Brain pericyte (primary cell): ENCODE measurements around the gene NAALADL2.

Source experiments
- DNase-seq: peaks from one replicate; pipeline ENCODE4 v3.0.0-alpha.2; 2012; ENCODE audit warnings: low read depth, low spot score

The NAALADL2 gene

GRCh38 chr3:175200391-175201095 is 341.4 kb downstream of the NAALADL2 start:
- no peak for DNase-seq

- DNase-seq: no peak
Observed at GRCh38 chr3:175207361-175207760, 348.2 kb downstream of the NAALADL2 start.

- no peak for DNase-seq
Observed at GRCh38 chr3:175208326-175208725, 349.2 kb downstream of the NAALADL2 start.

- DNase-seq: no peak
Observed at GRCh38 chr3:175211466-175211865, 352.3 kb downstream of the NAALADL2 start.

GRCh38 chr3:175212896-175213295 is 353.8 kb downstream of the NAALADL2 start:
- DNase-seq: no peak

GRCh38 chr3:175214216-175214615 is 355.1 kb downstream of the NAALADL2 start:
- DNase-seq: no peak

GRCh38 chr3:175215833-175216232 is 356.7 kb downstream of the NAALADL2 start:
- no peak for DNase-seq

GRCh38 chr3:175222356-175222755 is 363.2 kb downstream of the NAALADL2 start:
- DNase-seq: no peak

GRCh38 chr3:175224051-175224450 is 364.9 kb downstream of the NAALADL2 start:
- no peak for DNase-seq

GRCh38 chr3:175226444-175226843 is 367.3 kb downstream of the NAALADL2 start:
- no peak for DNase-seq

GRCh38 chr3:175227126-175227525 is 368.0 kb downstream of the NAALADL2 start:
- DNase-seq: no peak

- DNase-seq: no peak
Observed at GRCh38 chr3:175233957-175234940, 375.1 kb downstream of the NAALADL2 start.

GRCh38 chr3:175238801-175239200 is 379.7 kb downstream of the NAALADL2 start:
- no peak for DNase-seq

- no peak for DNase-seq
Observed at GRCh38 chr3:175240921-175241320, 381.8 kb downstream of the NAALADL2 start.

GRCh38 chr3:175242243-175242642 is 383.1 kb downstream of the NAALADL2 start:
- no peak for DNase-seq

- DNase-seq: no peak
Observed at GRCh38 chr3:175246234-175246633, 387.1 kb downstream of the NAALADL2 start.

GRCh38 chr3:175246766-175247165 is 387.6 kb downstream of the NAALADL2 start:
- DNase-seq: no peak

- no peak for DNase-seq
Observed at GRCh38 chr3:175247629-175248028, 388.5 kb downstream of the NAALADL2 start.

GRCh38 chr3:175248832-175249231 is 389.7 kb downstream of the NAALADL2 start:
- no peak for DNase-seq

GRCh38 chr3:175255698-175256097 is 396.6 kb downstream of the NAALADL2 start:
- no peak for DNase-seq

GRCh38 chr3:175257123-175257522 is 398.0 kb downstream of the NAALADL2 start:
- DNase-seq: no peak

- no peak for DNase-seq
Observed at GRCh38 chr3:175258763-175259162, 399.6 kb downstream of the NAALADL2 start.
